ENCODE measurements around the gene TTLL4.

TTLL4 gene, protein sequence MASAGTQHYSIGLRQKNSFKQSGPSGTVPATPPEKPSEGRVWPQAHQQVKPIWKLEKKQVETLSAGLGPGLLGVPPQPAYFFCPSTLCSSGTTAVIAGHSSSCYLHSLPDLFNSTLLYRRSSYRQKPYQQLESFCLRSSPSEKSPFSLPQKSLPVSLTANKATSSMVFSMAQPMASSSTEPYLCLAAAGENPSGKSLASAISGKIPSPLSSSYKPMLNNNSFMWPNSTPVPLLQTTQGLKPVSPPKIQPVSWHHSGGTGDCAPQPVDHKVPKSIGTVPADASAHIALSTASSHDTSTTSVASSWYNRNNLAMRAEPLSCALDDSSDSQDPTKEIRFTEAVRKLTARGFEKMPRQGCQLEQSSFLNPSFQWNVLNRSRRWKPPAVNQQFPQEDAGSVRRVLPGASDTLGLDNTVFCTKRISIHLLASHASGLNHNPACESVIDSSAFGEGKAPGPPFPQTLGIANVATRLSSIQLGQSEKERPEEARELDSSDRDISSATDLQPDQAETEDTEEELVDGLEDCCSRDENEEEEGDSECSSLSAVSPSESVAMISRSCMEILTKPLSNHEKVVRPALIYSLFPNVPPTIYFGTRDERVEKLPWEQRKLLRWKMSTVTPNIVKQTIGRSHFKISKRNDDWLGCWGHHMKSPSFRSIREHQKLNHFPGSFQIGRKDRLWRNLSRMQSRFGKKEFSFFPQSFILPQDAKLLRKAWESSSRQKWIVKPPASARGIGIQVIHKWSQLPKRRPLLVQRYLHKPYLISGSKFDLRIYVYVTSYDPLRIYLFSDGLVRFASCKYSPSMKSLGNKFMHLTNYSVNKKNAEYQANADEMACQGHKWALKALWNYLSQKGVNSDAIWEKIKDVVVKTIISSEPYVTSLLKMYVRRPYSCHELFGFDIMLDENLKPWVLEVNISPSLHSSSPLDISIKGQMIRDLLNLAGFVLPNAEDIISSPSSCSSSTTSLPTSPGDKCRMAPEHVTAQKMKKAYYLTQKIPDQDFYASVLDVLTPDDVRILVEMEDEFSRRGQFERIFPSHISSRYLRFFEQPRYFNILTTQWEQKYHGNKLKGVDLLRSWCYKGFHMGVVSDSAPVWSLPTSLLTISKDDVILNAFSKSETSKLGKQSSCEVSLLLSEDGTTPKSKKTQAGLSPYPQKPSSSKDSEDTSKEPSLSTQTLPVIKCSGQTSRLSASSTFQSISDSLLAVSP

GRCh38 chr2:218710687-218711549 lies at the start of gene TTLL4:
Gene TTLL4 (plus strand): TSS chr2:218710835. CDS start chr2:218737677, 26,842 bp downstream.
- peak; percentile 96 to 98 (median 97) for DNase-seq (ENCODE audit: low read depth in 3 of 3)

DNA sequence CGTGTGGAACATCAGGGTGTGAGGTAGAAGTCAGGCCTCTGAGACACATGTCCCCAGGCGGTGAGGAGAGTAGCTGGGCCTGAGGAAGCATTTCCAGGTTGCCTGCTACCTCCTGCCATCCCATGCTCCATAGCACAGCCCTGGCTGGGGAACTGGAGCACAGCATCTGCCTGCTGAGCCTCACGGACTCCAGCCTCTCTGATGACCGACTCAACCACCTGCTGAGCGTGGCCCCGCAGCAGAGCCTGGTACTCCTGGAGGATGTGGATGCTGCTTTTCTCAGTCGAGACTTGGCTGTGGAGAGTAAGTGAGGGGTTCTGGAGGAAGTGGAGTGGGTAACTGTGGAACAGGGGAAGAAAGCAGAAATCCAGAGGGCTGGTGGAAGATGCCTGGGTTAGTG lies 48.3 kb upstream of the TTLL4 start:
- DNase-seq (ENCODE audit: low read depth in 3 of 3): no peak

- DNase-seq (ENCODE audit: low read depth in 3 of 3): no peak
These were observed 47.8 kb upstream of the TTLL4 start for GRCh38 chr2:218662827-218663226.

DNA sequence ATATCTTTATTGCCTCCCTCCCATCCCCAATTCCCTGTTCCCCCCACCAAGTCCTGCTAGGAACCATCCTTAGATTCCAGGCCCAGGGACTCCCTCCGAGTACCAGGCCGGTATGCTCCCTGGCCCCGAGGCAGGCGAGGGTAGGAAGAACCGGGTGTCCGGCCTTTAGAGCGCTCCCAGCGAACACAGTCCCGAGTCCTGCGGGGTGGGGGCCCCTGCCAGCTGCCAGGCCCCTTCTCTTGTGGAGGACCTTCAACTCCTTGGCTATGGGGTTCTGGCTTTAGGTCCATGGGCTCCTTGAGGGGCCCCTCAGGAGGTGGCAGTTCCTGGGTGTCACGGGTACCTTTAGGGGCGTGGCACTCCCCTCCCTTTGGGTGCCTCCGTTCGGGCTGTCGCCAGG lies 46.7 kb upstream of the TTLL4 start:
- DNase-seq (ENCODE audit: low read depth in 3 of 3): no peak

DNA sequence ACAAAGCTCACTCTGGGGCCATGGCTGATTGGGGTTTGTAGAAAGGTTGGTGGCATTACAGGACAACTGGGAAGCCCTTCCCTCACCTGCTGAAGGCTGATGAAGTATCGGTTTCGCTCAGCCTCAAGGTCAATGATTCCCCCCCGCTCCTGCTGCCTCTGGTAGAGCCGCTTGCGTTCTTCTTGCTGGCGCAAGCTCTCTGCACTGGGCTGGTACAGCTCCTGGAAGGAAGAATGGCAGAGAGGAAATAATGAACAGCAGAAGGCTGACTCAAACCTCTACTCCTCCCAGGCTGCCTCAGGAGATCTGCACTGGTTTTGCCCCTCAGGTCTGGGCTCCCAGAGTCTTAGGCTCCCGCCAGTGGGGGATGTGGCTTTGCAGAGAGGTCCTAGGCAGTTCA lies 46.0 kb upstream of the TTLL4 start:
- no peak for DNase-seq (ENCODE audit: low read depth in 3 of 3)

- no peak for DNase-seq (ENCODE audit: low read depth in 3 of 3)
These were observed 39.5 kb upstream of the TTLL4 start for GRCh38 chr2:218671097-218671653.

DNA sequence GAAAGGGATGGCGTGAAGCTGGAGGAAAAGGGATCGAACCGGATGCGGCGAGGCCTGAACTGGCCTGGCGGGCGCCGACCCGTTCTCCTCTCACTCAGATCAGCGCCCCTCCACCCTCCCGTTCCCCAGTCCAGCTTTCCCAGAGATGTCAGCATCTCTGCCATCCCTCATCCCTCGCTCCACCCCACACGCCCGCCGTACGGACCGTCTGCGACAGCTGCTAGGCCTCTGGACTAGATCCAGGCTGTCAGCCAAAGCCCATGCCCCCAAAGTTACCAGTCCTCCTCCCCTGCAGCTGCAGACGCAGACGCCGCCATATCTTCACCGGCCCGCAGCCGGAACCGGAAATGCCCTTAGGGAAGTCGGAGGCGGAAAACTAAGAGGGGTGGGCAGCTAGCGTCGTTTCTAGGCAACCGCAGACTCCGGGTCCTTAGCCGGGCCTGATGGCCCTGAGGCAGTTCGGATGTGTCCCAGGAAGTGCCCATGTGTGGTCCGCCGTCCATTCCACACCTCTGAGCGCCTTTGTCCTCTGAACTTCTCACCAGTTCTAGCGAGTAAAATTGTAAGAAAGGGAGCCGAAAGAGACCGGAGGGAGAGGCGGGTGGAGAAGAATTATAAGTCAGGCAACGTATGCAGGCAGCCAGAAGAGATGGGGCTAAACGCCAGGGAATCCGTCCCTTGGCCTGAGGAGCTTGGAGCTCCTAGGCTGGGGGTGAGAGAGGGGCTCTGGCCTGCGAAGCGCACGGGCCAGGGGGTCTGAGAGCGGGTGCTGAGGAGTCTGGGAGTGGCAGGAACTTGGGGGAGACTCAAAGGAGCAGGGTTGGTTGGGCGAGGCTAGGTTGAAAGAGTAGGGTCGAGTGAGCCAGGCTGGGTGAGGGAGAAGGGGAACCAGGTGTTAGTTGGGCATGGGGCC lies 38.7 kb upstream of the TTLL4 start, which contains the start of the genes RNF25 and STK36:
Gene RNF25 (minus strand): TSS at position 349 of the 913 bp plus-strand sequence. CDS start 32 bp downstream, at position 317.
Gene STK36 (plus strand): TSS at position 433 of the 913 bp plus-strand sequence. CDS start 744 bp downstream, outside the sequence.
- DNase-seq (ENCODE audit: low read depth in 3 of 3): peak; percentile 72 to 80 (median 73)

GRCh38 chr2:218679119-218679518 lies 31.5 kb upstream of the TTLL4 start:
- no peak for DNase-seq (ENCODE audit: low read depth in 3 of 3)

GRCh38 chr2:218680061-218680460 lies 30.6 kb upstream of the TTLL4 start:
- DNase-seq (ENCODE audit: low read depth in 3 of 3): no peak

DNA sequence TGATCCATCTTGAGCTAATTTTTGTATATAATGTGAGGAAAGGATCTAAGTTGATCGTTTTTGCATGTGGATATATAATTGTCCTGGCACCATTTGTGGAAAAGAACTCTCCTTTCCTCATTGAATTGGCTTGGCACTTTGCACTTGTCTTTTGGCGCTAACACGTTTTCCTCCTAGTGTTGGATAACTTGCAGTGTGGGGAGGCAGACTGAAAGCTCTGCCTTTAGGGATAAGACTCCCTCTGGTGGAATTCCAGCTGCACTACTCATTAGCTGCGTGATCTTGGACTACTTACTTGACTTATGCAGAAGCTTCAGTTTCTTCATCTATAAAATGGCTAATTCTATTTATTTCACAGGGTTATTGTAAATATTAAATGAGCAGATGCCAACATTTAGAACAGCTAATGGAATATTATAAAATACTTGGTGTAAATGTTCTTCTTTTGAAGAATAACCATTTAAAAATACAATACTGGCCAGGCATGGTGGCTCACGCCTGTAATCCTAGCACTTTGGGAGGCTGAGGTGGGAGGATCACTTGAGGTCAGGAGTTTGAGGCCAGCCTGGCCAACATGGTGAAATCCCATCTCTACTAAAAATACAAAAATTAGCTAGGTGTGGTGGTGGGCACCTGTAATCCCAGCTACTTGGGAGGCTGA lies 23.1 kb upstream of the TTLL4 start:
- DNase-seq (ENCODE audit: low read depth in 3 of 3): peak in 1 of 3 experiments; percentile 7

DNA sequence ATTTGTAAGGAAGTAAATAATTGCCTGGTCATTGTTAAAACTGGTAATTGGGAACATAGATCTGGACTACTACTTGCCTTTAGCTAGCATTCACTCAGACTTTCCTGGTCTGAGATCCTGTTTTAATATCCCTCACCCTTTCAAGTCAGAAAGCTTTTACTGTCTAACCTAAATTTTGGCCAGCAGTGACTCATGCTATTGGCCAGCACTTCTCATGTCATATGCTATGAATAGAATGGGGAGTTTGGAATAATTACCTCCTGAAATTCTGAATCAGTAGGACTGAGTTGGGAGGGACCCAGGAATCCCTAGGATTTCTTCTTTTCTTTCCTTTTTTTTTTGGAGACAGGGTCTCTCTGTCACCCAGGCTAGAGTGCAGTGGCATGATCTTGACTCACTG lies 19.4 kb upstream of the TTLL4 start:
- DNase-seq (ENCODE audit: low read depth in 3 of 3): no peak

DNA sequence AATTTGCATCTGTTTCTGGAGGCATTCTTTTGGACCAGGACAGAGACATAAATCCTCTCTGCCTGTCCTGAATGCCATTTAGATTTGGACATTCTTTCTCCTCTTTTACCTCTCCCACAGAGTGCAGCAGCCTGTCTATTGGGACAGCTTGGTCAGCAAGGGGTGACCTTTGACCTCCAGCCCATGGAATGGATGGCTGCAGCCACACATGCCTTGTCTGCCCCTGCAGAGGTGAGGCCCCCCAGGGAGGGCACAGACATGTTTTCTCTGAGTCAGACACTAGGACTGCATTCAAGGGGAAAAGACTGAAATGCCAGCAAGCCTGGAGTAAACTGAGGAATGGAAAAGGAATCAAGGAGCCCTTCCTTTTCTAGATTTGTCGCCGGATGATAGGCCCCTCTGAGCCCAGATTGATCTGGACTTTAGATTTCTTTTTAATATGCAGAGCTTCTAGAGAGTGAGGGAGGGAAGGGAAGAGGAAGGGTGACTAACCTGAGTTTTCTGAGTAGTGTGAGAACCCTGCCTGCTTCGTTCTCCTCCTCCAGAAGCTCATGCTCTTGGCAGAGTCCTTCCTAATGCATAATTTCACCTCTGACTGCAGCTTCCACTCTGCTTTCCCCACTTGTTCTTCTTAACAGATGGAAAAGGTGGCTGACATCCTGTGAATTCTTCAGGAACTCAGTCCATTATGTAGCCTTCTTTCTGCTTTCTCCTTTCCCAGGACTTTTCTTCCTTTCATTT lies 16.1 kb upstream of the TTLL4 start:
- no peak for DNase-seq (ENCODE audit: low read depth in 3 of 3)

DNA sequence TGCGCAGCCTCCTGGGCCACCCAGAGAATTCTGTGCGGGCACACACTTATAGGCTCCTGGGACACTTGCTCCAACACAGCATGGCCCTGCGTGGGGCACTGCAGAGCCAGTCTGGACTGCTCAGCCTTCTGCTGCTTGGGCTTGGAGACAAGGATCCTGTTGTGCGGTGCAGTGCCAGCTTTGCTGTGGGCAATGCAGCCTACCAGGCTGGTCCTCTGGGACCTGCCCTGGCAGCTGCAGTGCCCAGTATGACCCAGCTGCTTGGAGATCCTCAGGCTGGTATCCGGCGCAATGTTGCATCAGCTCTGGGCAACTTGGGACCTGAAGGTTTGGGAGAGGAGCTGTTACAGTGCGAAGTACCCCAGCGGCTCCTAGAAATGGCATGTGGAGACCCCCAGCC lies 11.8 kb upstream of the TTLL4 start:
- no peak for DNase-seq (ENCODE audit: low read depth in 3 of 3)

DNA sequence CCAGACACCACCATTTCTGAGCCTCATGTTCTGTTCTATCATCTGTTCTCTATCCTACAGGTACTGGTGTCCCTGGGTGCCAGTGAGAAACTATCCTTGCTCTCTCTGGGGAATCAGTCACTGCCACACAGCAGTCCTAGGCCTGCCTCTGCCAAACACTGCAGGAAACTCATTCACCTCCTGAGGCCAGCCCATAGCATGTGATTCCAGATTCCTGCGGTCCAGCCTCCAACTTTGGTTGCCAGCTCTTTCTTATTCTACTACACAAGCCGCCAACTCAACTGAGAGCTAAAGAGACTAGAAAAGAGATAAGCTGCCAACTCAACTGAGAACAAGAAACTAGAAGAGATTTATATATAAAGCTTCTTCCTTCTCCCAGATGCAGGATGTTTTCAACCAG lies 8.8 kb upstream of the TTLL4 start:
- no peak for DNase-seq (ENCODE audit: low read depth in 3 of 3)

DNA sequence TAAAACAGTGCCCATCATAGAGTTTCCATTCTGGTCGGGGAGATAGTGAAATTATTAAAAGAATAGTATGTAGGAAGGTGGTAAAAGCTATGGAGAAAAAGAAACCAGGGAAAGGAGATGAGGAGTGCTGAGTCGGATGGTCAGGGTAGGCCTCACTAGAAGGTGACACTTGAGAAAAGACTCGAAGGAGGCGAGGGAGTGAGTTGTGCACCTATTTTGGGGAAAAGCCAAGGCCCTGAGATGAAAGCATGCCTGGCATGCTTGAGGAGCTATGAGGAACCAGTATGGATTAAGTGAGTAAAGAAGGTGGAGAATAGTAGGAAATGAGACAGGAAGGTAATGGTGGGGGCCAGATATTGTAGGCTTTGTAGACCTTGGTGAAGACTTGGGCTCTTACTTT lies 7.3 kb upstream of the TTLL4 start:
- no peak for DNase-seq (ENCODE audit: low read depth in 3 of 3)

DNA sequence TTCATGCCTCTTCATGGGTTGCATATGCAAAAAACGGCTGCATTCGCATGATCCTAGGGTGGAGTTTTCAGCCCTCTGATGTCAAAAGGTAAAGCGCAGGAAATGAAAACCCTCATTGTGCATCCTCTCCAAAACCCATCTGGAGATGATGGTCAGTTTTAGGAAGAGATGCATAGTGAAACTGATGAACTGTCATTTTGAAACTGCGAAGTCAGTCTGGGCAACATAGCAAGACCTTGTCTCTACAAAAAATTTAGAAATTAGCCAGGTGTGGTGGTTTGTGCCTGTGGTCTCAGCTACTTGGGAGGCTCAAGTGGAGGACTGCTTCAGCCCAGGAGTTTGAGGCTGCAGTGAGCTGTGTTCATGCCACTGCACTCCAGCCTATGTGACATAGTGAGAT lies 2.5 kb upstream of the TTLL4 start:
- no peak for DNase-seq (ENCODE audit: low read depth in 3 of 3)

DNA sequence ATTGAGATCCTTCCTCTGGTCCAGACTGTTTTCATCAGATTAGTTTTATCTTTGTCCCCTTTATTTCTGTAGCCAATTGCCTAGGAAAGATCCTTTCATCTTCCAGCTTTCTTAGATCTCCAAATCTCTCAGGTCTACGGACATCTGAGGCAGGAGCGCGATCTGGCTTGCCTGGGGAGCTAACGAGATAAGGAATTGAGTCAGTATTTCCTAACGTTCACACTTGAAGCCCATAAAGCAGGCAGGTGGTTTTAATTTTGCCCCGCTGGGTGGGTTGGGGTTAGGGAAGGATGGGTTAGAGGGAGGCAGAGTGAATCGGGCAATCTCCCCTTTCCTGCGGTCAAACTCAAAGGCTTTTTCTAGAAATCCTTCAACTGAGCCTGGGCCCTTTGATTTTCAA lies 727 bp upstream of the TTLL4 start:
- no peak for DNase-seq (ENCODE audit: low read depth in 3 of 3)

- no peak for DNase-seq (ENCODE audit: low read depth in 3 of 3)
These were observed 325 bp upstream of the TTLL4 start for GRCh38 chr2:218710334-218710686.

Data from stimulated activated CD4-positive, alpha-beta T cell treated with anti-CD3 and anti-CD28 coated beads, TNF-alpha, amount 100 ng/mL, for 24 hours (primary cell).